ES-I3 (cell line): ENCODE data around the gene KICS2.

ENCODE experiments used
- H3K36me3 ChIP-seq: 2 replicates; pipeline ENCODE4 v1.6.1; 2013; ENCODE audit warnings: mild to moderate bottlenecking, low read length, control low read depth, moderate library complexity; ENCODE audit not compliant: insufficient read depth
- H3K4me1 ChIP-seq: 2 replicates; pipeline ENCODE4 v1.6.1; 2013; ENCODE audit warnings: mild to moderate bottlenecking, control low read depth, low read length; ENCODE audit not compliant: insufficient read depth
- H3K9ac ChIP-seq: 2 replicates; pipeline ENCODE4 v1.6.1; 2013; ENCODE audit warnings: low read depth, mild to moderate bottlenecking, low read length, moderate library complexity
- H3K9me3 ChIP-seq: 2 replicates; pipeline ENCODE4 v1.6.1; 2013; ENCODE audit warnings: mild to moderate bottlenecking, low read length, moderate library complexity; ENCODE audit not compliant: control insufficient read depth, insufficient read depth

The KICS2 gene

GRCh38 chr12:64177001-64177400 lies 45.1 kb downstream of the KICS2 start:
- peaks cover 11% of the 10 kb centered on the region for H3K4me1 ChIP-seq
- no peaks in the 10 kb centered on the region for H3K9me3 ChIP-seq

DNA sequence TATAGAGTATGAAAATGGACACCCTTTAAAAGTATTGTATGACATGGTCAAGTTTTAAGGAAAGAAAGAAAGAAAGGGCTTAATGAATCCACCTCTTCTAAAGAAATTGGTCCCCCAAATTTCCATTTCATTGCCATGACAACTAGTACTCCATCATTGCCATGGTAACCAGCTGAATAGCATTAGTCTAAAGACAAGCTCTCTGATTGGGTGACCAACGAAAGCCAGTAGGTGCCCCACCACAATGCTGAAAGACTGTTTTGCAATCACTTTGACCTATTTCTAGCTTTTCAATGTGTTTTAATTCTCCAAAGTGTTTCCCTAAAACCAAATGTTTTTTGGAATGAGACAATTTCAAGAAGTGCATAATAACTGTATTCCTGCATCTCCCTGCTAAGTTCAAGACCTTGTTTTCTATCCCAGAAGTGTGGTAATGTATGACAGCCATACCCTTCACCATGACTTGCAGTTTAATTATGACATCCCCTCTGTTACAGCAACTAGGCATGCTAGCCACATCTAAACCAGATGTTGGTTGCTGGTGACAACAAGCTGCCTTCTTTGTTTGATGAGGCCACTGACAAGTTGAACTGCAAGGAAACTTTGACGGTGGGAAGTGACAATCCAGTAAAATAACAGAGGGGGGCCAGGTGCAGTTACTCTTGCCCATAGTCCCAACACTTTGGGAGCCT lies 46.7 kb downstream of the KICS2 start:
- H3K9me3 ChIP-seq, result no peaks in the 10 kb centered on the region
- H3K36me3 ChIP-seq, result no peaks in the 10 kb centered on the region
- peaks cover 14% of the 10 kb centered on the region for H3K4me1 ChIP-seq
- H3K9ac ChIP-seq, result no peak overlapping the region

More at GRCh38 chr12:64177001-64177400, 45.1 kb downstream of the KICS2 start:
- Histone ChIP-seq H3K9ac (no peak overlapping the region), H3K36me3 (no peaks in the 10 kb centered on the region)

DNA sequence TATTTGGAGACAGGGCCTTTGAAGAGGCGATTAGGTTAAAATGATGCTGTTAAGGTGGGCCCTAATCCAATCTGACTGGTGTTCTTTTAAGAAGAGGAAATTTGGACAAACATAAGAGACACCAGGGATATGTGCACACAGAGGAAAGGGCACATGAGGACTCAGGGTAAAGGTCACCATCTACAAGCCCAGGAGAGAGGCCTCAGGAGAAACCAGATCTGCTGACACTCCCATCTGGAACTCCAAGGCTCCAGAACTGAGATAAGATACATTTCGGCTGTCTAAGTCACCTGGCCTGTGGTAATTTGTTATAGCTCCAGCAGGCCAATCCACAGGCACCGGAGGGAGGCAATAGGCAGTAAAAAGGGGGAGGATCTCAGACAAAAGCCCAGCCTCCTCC lies 48.6 kb downstream of the KICS2 start:
- H3K4me1 ChIP-seq, result peaks cover 18% of the 10 kb centered on the region
- no peak overlapping the region for H3K9ac ChIP-seq
- no peaks in the 10 kb centered on the region for H3K36me3 ChIP-seq
- H3K9me3 ChIP-seq, result no peaks in the 10 kb centered on the region
